Adrenal gland (tissue), 5 donors: ENCODE measurements around the gene LRP2.

Source experiments
- POLR2A ChIP-seq, 2 donors: fragments of 450-650 bp; IDR thresholded peaks; one replicate each; pipeline ENCODE4 v1.6.1; 2017; ENCODE audit warnings: antibody characterized with exemption in 2 of 2, mild to moderate bottlenecking in 2 of 2, moderate library complexity in 1 of 2
- TF ChIP-seq, protein P1 (sequence below), 6 experiments: fragments of 450-650 bp in 4 of 6; fragments of 200-600 bp in 2 of 6; sonication (generic) in 1 of 6; IDR thresholded peaks; 1 replicate in 5 of 6; 2 replicates in 1 of 6; pipeline versions ENCODE4 v1.5.1 to v1.8.0; 2016 to 2021; ENCODE audit warnings: antibody characterized with exemption in 6 of 6, mild to moderate bottlenecking in 2 of 6, moderate library complexity in 1 of 6
- donor health status: DM: no; HTN: no; CAD: no.

DNA sequence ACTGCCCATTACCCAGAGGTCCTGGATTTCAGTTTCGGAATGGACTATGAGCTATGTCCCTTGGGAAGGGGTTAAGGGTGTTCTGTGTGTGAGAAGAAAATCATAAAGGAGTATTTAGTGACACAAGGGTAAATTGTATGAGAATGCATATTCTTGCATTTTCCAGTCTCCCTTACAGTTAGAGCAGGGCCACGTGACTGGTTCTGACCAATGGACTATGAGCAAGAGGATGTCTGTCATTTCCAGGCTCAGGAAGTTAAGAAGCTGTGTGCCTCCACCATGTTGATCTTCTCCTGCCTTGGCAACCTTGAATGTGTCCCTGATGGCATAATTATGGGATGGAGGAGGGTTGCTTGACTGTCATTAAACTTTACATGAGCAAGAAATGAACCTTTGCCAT, 198.0 kb downstream of the LRP2 start:
- TF ChIP-seq, protein P1, sequence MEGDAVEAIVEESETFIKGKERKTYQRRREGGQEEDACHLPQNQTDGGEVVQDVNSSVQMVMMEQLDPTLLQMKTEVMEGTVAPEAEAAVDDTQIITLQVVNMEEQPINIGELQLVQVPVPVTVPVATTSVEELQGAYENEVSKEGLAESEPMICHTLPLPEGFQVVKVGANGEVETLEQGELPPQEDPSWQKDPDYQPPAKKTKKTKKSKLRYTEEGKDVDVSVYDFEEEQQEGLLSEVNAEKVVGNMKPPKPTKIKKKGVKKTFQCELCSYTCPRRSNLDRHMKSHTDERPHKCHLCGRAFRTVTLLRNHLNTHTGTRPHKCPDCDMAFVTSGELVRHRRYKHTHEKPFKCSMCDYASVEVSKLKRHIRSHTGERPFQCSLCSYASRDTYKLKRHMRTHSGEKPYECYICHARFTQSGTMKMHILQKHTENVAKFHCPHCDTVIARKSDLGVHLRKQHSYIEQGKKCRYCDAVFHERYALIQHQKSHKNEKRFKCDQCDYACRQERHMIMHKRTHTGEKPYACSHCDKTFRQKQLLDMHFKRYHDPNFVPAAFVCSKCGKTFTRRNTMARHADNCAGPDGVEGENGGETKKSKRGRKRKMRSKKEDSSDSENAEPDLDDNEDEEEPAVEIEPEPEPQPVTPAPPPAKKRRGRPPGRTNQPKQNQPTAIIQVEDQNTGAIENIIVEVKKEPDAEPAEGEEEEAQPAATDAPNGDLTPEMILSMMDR (IDR thresholded peaks at IDR 0.05): no peak
- TF ChIP-seq POLR2A (IDR thresholded peaks at IDR 0.05): no peak
